ENCODE results near the gene SDK2.

Gene SDK2

DNA sequence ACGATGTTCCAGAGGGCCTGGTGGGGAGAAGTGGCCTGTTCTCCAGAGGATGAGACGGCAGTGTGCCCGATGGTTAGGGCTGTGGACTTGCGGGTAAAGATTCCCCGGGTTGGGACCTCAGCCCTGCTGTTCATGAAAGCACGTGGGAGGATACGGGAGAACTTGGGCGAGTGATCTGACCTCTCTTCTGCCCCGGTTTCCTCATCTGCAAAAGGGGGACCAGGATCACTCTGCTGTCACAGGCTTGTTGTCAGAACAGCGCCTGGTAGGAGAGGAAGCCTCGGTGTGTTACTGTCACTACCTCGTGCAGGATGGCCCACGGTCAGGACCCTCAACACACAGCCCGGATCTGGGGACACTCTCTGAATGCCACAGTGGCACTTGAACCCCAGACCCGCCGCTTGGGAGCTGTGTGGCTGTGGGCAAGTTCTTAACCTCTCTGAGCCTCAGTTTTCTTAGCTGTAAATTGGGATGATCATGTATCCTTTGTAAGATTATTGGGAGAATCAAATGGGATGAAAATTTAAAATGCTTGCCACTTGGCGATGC lies 246.9 kb downstream of the SDK2 start:
- TF ChIP-seq ZNF274 (IDR thresholded peaks at IDR 0.05; ENCODE audit: low read depth, low read length) = no peak
- H3K4me3 ChIP-seq (ENCODE audit: low read length) = no peak overlapping the region

DNA sequence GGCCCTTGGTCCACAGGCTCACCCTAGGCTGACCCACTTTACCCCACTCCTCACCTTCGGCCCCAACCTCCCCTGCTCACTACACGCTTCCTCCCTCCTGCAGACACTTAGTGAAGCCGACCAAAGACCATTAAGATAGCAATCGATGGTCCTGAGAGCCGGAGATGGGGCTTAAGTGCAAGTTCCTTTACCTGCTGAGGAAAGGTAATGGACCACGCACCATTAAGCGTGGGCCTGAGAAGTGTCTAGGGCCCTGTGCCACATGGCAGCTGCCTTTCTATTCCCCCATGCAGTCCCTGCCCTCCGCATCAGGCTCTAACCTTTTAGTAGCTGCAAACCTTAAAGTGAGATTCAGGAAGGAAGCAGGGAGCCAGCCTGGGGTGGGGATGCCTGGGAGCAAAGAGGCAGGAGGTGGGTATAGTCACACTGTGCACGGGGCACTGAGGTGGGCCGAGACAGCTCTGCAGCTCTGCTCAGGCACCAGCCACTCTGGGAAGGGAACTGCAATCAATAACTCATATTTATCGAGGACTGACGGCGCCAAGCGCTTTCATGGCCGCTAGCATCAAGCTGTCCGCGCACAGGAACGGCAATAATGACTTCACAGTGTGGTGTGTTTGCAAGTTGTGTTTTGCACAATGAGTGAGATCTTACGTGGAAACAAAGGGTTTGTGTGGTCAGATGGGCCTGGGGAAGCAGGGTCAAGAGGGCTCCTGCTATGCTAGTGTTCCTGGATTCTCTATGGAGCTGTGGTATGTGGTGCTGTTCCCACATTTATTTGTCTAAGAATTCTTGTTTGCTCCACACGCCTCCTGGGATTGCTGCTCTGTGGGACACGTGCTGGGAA lies 247.6 kb downstream of the SDK2 start:
- H3K4me3 ChIP-seq (ENCODE audit: low read length) = no peak overlapping the region
- TF ChIP-seq ZNF274 (IDR thresholded peaks at IDR 0.05; ENCODE audit: low read depth, low read length) = no peak

DNA sequence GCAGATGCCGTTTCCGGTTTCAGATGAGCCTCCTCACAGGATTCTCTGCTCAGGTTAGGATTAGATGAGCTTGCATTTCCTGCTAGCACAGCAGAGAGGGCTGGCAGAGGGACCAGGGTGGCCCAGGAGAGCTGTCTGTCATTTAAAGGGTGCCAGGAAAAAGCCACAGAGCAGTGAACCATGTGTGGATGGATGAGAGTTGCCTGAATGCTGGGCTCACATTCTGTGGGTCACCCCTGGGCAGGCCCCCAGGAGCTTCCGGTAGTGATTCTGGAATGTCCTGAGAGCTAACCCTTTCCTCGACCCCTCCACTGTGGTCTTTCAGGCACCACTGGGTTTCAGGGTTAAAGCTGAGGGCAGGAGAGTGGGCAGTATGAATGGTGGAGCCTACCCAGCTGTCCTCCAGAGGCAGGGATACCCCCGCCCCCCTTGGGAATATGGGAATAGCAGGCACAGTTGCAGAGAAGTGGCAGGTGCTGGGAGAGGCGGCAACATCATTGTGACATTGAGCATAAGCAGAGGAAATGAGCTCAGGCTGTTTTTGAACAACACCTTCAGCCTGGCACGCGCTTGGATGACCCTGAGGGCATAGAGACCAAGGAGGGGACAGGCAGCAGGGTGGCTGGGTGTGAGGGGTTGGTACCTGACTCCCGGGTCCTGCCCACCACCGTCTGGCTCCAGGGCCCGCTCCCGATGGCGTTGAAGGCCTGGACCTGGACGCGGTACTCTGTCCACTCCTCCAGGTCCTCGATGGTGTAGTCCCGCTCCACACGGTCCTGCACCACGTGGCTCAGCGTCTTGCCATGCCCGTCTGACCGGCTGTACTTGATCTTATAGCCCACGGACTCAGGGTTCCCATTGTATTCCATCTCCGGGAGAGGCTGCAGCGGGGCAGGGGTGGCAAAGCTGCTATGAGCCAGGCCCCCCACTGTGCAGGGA lies 249.5 kb downstream of the SDK2 start:
- TF ChIP-seq ZNF274 (IDR thresholded peaks at IDR 0.05; ENCODE audit: low read depth, low read length) = no peak
- no peak overlapping the region for H3K4me3 ChIP-seq (ENCODE audit: low read length)

DNA sequence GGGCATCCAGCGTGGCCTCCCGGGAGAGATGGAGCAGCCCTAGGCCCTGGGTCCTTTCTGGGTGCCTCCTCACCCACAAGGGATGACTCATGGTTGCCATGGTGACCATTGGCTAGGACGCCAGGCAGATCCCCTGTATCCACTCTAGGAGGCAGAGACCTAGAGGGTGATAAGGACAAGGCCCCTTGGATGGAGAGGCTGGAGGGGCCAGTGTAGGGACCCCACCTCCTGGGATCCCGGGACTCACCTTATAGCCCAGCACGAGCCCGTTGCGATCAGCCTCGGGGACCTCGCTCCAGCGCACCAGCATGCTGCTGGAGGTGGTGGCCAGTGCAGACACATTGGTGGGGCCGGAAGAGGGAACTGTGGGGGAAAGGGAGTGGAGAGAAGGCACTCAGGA lies 250.3 kb downstream of the SDK2 start:
- TF ChIP-seq ZNF274 (IDR thresholded peaks at IDR 0.05; ENCODE audit: low read depth, low read length) = no peak
- H3K4me3 ChIP-seq (ENCODE audit: low read length) = no peak overlapping the region

DNA sequence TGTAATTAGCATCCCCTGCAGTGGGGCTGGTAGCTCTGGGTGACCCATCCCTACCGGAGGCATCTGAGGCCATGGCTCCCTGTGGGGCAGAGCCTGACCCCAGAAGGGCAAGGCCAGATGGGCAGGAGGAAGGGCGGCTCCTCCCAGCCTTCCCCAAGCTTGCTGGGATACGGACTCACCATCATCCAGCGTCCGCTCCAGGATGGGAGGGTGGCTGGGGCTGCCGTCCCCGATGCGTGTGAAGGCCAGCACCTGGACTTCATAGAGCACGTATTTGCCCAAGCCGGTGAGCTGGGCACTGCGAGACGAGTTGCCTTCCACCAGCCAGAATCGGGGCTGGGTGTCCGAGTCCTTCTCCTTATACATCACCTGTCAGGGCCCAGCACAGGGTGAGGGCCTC lies 250.9 kb downstream of the SDK2 start:
- H3K4me3 ChIP-seq (ENCODE audit: low read length) = no peak overlapping the region
- no peak for TF ChIP-seq ZNF274 (IDR thresholded peaks at IDR 0.05; ENCODE audit: low read depth, low read length)

DNA sequence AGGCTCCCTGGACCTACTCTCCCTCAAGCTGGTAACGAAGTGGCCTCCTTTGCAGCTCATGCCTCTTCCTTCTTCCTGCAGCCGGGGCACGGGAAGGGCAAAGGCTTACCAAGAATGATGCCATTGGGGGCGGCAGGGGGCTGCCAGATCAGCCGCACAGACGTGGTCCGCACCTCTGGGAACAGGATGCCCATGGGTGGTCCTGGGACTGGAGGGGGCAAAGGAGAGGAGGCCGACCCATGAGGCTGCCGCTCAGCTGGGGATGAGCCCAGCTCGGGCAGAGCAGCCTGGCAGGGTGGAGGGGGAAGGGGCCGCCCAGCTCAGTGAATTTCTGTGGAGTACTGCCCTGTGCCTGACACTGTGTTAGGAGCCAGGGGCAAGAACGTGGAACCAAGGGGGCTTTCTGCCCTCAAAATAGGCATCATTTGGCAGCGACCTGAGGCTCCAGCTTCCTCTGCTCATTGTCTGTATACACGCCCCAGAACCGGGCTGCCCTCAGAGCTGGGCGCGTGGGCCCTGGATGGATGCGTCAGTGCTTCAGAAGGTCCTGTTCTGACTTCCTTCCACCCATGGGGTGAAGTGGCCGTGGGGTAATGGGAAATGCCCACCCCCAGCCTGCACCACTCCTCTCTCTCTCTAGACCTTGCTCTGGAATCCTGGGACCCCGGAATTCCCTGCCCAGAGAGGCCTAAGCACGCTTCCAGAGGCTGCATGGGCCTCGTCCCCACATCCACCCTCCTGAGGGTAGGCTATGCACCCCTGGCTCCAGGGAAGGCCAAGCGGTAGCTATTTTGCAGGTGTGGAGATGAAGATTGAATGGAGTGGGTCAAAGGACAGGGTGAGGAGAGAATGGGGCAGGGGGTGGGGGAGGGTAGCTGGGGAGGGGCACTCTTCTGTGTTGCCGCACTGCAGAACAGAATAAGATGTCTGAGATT lies 252.6 kb downstream of the SDK2 start:
- TF ChIP-seq ZNF274 (IDR thresholded peaks at IDR 0.05; ENCODE audit: low read depth, low read length) = no peak
- no peak overlapping the region for H3K4me3 ChIP-seq (ENCODE audit: low read length)

DNA sequence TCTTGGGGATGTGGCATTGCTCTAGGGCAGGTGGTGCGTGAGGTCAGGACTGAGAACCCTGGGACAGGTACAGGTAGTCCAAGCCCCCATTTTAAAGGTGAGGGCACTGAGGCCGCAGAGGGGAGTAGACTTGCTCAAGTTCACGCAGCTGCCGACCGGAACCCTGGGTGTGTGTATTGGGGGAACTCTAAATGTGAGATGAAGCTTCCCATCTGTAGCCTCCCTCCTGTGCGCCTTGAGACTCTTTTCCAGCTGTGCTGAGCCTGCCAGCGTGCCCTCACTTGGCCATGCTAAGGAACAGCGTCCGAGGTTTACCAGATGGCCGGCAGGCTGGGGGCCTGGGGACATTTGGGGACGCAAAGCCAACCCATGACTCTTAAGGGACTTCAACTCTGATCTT lies 253.4 kb downstream of the SDK2 start:
- TF ChIP-seq ZNF274 (IDR thresholded peaks at IDR 0.05; ENCODE audit: low read depth, low read length) = no peak

DNA sequence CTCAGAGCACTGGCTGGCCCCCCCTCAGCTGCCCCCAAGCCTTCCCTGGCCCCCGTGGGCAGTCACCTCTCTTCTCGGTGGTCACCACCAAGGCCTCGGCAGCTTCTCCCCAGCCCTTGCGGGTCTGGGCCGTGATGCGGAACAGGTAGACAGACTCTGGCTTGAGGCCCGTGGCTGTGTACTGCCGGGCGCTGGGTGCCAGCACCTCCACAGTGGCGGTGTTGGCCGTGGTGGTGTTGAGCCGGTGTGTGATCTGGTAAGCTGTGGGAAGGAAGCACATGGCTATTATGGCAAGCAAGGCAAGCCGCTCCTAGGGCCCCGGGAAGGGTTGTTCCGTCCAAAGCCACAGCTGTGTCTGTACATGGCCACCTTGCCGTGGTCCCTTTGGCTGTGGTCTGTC lies 254.0 kb downstream of the SDK2 start:
- H3K4me3 ChIP-seq (ENCODE audit: low read length) = no peak overlapping the region
- TF ChIP-seq ZNF274 (IDR thresholded peaks at IDR 0.05; ENCODE audit: low read depth, low read length) = no peak

More for the DNA sequence above, 253.4 kb downstream of the SDK2 start:
- H3K4me3 ChIP-seq (ENCODE audit: low read length) = no peak overlapping the region

DNA sequence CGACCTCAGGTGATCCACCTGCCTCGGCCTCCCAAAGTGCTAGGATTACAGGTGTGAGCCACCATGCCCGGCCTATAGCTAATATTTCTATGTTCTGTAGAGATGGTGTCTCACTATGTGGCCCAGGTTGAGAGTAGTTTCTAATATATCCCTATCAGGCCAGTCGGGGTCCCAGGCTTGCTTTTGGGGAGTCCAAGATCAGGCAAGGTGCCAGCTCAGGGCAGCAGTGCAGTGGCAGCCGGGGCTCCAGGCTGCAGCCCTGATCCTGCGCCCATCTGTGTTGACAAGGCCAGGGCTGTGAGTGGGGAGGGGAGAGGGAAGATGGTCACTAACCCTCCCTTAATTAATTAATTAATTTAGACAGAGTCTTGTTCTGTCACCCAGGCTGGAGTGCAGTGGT lies 254.8 kb downstream of the SDK2 start:
- no peak for TF ChIP-seq ZNF274 (IDR thresholded peaks at IDR 0.05; ENCODE audit: low read depth, low read length)
- no peak overlapping the region for H3K4me3 ChIP-seq (ENCODE audit: low read length)

DNA sequence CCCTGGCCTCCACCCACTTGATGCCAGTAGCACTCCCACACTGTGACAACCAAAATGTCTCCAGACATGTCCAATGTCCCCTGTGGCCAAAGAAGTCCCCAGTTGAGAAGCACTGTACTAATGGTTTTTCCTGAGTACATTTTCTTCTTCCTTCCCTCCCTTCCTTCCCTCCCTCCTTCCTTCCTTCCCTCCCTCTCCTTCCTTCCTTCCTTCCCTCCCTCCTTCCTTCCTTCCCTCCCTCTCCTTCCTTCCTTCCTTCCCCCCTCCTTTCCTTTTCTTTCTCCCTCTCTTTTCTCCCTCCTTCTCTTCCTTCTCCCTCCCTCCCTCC lies 255.7 kb downstream of the SDK2 start:
- TF ChIP-seq ZNF274 (IDR thresholded peaks at IDR 0.05; ENCODE audit: low read depth, low read length) = no peak
- no peak overlapping the region for H3K4me3 ChIP-seq (ENCODE audit: low read length)

DNA sequence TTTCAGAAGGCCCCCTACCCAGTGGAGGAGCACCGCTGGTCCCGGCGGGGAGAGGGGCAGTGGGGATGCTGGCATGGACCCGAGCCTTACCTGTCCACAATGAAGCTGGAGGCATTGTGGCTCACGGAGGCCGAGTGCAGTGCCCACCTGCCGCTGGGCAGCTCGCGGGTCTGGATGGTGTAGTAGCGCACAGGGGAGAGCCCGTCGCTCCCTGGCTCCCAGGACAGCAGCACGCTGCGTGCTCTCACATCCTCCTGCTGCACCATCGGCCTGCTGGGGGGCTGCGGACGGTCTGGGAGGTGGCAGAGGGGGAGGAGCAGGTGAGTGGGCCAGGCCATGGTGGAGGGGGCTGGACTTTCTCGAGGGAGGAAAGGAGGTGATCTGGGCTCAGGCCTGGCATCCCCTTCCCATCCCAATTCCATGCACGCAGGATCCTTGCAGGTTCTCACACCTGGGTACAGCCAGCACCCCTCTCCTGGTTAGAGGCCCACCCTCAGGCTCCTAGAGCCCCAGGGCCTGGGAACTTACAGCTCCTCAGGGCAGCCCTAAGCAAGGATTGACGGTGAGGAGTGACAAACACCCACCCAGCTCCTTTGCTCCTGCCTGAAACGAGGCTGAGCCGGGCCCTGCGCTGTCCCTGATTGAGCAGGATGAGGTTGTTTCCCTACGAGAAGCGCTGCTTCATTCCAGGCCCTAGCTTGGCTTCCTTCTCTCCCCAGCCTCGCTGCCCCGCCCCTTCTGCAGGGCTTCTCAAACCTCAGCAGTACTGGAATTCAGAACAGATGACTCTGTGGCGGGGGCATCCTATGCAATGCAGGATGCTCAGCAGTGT lies 256.3 kb downstream of the SDK2 start:
- H3K4me3 ChIP-seq (ENCODE audit: low read length) = no peak overlapping the region
- TF ChIP-seq ZNF274 (IDR thresholded peaks at IDR 0.05; ENCODE audit: low read depth, low read length) = no peak

DNA sequence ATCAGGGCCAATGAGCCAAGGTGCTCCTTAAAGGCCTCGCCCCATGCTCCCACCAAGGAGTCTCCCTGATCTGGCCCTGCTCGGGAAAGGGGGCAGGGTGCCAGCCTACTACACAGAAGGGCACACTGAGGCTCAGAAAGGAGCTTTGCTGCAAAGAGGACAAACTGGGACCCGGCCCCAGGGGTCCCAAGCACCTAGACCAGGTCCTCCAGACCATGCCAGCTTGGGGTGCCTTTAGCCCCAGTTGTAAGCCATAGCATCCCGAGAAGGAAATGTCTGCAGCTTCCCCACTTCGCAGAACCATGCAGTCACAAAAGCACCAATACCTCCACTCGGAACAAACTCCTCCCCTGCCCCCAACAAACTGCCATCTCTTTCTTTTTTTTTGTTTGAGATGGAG lies 257.7 kb downstream of the SDK2 start:
- no peak overlapping the region for H3K4me3 ChIP-seq (ENCODE audit: low read length)
- TF ChIP-seq ZNF274 (IDR thresholded peaks at IDR 0.05; ENCODE audit: low read depth, low read length) = no peak

DNA sequence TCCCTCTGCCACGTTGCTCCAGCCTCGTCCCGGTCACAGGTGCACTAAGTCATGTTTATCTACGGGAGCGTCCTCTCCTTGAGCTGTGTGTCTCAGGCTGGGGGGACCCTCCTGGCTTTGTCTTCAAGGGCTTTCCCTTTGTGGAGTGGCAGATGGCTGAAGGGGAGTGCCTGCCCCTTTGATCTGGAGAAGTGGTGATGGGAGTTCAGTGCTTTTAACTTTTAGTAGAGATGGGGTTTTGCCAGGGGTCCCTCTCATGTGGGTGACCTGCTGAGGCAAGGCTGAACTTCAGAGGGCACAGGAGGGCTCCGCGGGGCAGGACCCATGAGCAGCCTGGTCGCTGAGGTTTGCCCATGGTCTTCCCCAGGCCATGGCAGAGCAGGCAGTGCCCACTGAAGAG lies 259.3 kb downstream of the SDK2 start:
- no peak overlapping the region for H3K4me3 ChIP-seq (ENCODE audit: low read length)
- no peak for TF ChIP-seq ZNF274 (IDR thresholded peaks at IDR 0.05; ENCODE audit: low read depth, low read length)

All from GM08714 (cell line).